Adrenal gland (tissue), 5 donors: ENCODE results near the gene RGS4.

Experiments used
- POLR2A ChIP-seq, 2 donors: fragments of 450-650 bp; IDR thresholded peaks; one replicate each; pipeline ENCODE4 v1.6.1; 2017; ENCODE audit warnings: antibody characterized with exemption in 2 of 2, mild to moderate bottlenecking in 2 of 2, moderate library complexity in 1 of 2
- TF ChIP-seq, protein P1 (sequence below), 6 experiments: fragments of 450-650 bp in 4 of 6; fragments of 200-600 bp in 2 of 6; sonication (generic) in 1 of 6; IDR thresholded peaks; 1 replicate in 5 of 6; 2 replicates in 1 of 6; pipeline versions ENCODE4 v1.5.1 to v1.8.0; 2016 to 2021; ENCODE audit warnings: antibody characterized with exemption in 6 of 6, mild to moderate bottlenecking in 2 of 6, moderate library complexity in 1 of 6
- donor health status: DM: no; HTN: no; CAD: no.

DNA sequence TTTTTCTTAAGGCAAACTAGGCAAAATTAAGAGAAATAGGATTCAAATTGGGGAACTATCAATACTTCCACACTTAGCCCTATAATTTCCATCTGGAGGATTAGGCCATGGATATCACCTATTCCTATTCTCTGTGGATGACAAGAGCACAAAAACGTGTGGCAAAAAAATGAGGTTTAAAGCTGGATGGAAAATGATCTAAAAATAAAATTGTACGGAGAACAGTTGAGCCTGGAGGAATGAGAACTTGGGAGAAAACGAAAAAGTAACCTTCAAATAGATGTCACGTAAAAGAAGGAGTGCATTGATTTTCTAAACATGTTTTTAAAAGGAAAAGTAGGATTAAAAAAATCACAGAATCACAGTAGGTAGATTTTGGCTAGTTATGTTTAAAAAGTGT, 55.7 kb downstream of the RGS4 start:
- TF ChIP-seq, protein P1, sequence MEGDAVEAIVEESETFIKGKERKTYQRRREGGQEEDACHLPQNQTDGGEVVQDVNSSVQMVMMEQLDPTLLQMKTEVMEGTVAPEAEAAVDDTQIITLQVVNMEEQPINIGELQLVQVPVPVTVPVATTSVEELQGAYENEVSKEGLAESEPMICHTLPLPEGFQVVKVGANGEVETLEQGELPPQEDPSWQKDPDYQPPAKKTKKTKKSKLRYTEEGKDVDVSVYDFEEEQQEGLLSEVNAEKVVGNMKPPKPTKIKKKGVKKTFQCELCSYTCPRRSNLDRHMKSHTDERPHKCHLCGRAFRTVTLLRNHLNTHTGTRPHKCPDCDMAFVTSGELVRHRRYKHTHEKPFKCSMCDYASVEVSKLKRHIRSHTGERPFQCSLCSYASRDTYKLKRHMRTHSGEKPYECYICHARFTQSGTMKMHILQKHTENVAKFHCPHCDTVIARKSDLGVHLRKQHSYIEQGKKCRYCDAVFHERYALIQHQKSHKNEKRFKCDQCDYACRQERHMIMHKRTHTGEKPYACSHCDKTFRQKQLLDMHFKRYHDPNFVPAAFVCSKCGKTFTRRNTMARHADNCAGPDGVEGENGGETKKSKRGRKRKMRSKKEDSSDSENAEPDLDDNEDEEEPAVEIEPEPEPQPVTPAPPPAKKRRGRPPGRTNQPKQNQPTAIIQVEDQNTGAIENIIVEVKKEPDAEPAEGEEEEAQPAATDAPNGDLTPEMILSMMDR (IDR thresholded peaks at IDR 0.05) = no peak
- TF ChIP-seq POLR2A (IDR thresholded peaks at IDR 0.05) = no peak
